ENCODE results near the gene ROBO2.

DNA sequence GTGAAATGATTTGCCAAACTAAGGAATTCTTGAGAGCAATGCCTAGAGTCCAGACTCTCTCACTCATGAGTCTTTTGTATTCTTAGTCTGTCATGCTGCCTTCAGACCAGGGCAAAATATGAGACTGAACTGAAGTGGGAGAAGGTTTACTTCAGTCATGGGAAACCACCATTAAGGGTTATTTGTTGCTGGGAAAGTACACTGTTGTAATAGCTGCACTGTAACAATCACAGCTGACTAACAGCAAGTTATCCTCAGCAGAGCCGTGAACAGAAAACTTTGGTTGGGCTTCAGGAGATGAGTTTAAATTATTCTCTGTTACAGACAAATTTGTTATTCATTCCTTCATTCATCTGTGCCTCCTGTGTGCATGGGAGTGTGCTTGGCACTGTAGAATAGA lies 258.5 kb downstream of the ROBO2 start:
- TF ChIP-seq, protein P1, sequence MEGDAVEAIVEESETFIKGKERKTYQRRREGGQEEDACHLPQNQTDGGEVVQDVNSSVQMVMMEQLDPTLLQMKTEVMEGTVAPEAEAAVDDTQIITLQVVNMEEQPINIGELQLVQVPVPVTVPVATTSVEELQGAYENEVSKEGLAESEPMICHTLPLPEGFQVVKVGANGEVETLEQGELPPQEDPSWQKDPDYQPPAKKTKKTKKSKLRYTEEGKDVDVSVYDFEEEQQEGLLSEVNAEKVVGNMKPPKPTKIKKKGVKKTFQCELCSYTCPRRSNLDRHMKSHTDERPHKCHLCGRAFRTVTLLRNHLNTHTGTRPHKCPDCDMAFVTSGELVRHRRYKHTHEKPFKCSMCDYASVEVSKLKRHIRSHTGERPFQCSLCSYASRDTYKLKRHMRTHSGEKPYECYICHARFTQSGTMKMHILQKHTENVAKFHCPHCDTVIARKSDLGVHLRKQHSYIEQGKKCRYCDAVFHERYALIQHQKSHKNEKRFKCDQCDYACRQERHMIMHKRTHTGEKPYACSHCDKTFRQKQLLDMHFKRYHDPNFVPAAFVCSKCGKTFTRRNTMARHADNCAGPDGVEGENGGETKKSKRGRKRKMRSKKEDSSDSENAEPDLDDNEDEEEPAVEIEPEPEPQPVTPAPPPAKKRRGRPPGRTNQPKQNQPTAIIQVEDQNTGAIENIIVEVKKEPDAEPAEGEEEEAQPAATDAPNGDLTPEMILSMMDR (IDR thresholded peaks at IDR 0.05), result no peak
- no peak for TF ChIP-seq POLR2A (IDR thresholded peaks at IDR 0.05)

All from vagina (tissue), 2 donors.